ENCODE measurements around the gene FTCDNL1. TPM values are rescaled to one million over a fixed set of nuclear protein-coding genes. Genes with fewer than 3 reads are reported as not detected.

Gene FTCDNL1
- polyA plus RNA-seq, 3 donors = 2.4 to 7.3 (median 4.1) TPM

DNA sequence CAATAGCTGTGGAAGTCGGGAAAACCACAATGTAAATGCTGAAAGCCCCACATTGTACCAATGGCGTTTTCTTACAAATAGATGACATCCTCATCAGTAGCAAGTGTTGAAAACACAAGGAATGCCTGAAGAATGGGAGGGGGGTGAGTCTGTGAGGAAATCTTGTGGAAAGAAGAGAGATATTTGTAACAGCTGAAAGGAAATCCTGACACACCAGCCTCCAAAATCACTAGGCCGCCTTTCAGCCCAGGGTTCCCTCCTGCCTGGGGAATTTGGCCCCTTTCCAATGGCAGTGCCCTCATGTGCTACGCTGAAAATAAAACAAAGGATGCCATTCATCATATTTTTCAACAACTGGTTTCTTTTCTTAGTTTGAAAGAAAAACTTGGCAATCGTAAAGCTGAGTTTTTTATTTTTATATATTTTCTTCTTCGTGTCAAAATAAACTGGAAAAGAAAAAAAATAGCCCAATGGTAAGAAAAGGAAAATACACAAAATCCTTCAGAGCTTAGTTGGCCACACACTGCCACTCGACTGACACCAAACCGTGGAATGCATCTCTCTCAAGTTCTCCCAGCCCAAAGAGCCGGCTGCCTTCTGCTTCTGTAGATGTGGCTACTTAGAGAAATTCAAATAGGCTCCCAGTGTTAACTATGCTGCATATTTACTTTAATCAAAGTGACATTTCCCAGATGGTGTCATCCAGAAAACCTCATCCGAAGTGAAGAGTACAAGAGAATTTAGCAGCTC lies 52.0 kb downstream of the FTCDNL1 start:
- no peaks in the 10 kb centered on the region for H3K79me2 ChIP-seq (ENCODE audit: insufficient read depth, low read length)
- TF ChIP-seq, protein P1, sequence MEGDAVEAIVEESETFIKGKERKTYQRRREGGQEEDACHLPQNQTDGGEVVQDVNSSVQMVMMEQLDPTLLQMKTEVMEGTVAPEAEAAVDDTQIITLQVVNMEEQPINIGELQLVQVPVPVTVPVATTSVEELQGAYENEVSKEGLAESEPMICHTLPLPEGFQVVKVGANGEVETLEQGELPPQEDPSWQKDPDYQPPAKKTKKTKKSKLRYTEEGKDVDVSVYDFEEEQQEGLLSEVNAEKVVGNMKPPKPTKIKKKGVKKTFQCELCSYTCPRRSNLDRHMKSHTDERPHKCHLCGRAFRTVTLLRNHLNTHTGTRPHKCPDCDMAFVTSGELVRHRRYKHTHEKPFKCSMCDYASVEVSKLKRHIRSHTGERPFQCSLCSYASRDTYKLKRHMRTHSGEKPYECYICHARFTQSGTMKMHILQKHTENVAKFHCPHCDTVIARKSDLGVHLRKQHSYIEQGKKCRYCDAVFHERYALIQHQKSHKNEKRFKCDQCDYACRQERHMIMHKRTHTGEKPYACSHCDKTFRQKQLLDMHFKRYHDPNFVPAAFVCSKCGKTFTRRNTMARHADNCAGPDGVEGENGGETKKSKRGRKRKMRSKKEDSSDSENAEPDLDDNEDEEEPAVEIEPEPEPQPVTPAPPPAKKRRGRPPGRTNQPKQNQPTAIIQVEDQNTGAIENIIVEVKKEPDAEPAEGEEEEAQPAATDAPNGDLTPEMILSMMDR (IDR thresholded peaks at IDR 0.05) = no peak
- no peaks in the 10 kb centered on the region for H4K20me1 ChIP-seq (ENCODE audit: insufficient read depth, low read length)
- no peak overlapping the region for H2AFZ ChIP-seq (ENCODE audit: insufficient read depth, low read depth, low read length, poor library complexity, severe bottlenecking)
- no peak overlapping the region for H3K27ac Mint-ChIP-seq
- H3K36me3 Mint-ChIP-seq = no peaks in the 10 kb centered on the region
- no peak for DNase-seq
- H3K27me3 Mint-ChIP-seq (ENCODE audit: low read depth in 3 of 3) = peaks cover 0 to 2% (median 0%) of the 10 kb centered on the region in 3 donors
- no peaks in the 10 kb centered on the region for H3K4me1 Mint-ChIP-seq
- H3K27me3 ChIP-seq (ENCODE audit: control insufficient read depth in 2 of 2, insufficient read depth in 2 of 2, low read length in 2 of 2) = no peaks in the 10 kb centered on the region
- no peaks in the 10 kb centered on the region for H3K36me3 ChIP-seq (replicated peaks in 1 of 2; ENCODE audit: control insufficient read depth in 1 of 2, insufficient read depth in 2 of 2, low read length in 2 of 2)
- H3K4me1 ChIP-seq (ENCODE audit: control insufficient read depth in 1 of 2, insufficient read depth in 2 of 2, low read length in 2 of 2) = no peaks in the 10 kb centered on the region
- H3K27ac ChIP-seq (ENCODE audit: low read depth in 1 of 2, low read length in 2 of 2) = no peak overlapping the region
- no peak overlapping the region for H3K9ac ChIP-seq (ENCODE audit: insufficient read depth, low read length, poor library complexity, severe bottlenecking)
- no peak overlapping the region for H3K4me3 Mint-ChIP-seq
- H3K4me3 ChIP-seq (replicated peaks in 1 of 3; ENCODE audit: low read depth in 2 of 3, low read length in 3 of 3) = no peak overlapping the region
- 63% methylated on average over 3 of the region's 10 CpGs for WGBS (ENCODE audit: insufficient coverage)
- no peak overlapping the region for H3K4me2 ChIP-seq (replicated peaks; ENCODE audit: extremely low read depth, low read length, poor library complexity, severe bottlenecking)
- no peaks in the 10 kb centered on the region for H3K9me3 ChIP-seq (replicated peaks in 1 of 2; ENCODE audit: control insufficient read depth in 1 of 2, insufficient read depth in 1 of 2, low read length in 2 of 2)
- H3K9me3 Mint-ChIP-seq = no peaks in the 10 kb centered on the region
- intact Hi-C loops (cut with micrococcal nuclease) = no loop called here

- Histone ChIP-seq H3K79me2 (ENCODE audit: insufficient read depth, low read length) (no peaks in the 10 kb centered on the region), H3K4me1 (ENCODE audit: control insufficient read depth in 1 of 2, insufficient read depth in 2 of 2, low read length in 2 of 2) (no peaks in the 10 kb centered on the region), H3K4me3 (replicated peaks in 1 of 3; ENCODE audit: low read depth in 2 of 3, low read length in 3 of 3) (no peak overlapping the region), H3K9ac (ENCODE audit: insufficient read depth, low read length, poor library complexity, severe bottlenecking) (no peak overlapping the region), H3K36me3 (replicated peaks in 1 of 2; ENCODE audit: control insufficient read depth in 1 of 2, insufficient read depth in 2 of 2, low read length in 2 of 2) (no peaks in the 10 kb centered on the region), H2AFZ (ENCODE audit: insufficient read depth, low read depth, low read length, poor library complexity, severe bottlenecking) (no peak overlapping the region), H3K9me3 (replicated peaks in 1 of 2; ENCODE audit: control insufficient read depth in 1 of 2, insufficient read depth in 1 of 2, low read length in 2 of 2) (no peaks in the 10 kb centered on the region), H4K20me1 (ENCODE audit: insufficient read depth, low read length) (no peaks in the 10 kb centered on the region), H3K27me3 (ENCODE audit: control insufficient read depth in 2 of 2, insufficient read depth in 2 of 2, low read length in 2 of 2) (no peaks in the 10 kb centered on the region), H3K4me2 (replicated peaks; ENCODE audit: extremely low read depth, low read length, poor library complexity, severe bottlenecking) (no peak overlapping the region), H3K27ac (ENCODE audit: low read depth in 1 of 2, low read length in 2 of 2) (no peak overlapping the region)
- WGBS (ENCODE audit: insufficient coverage) = 75% methylated on average over 2 of the region's 4 CpGs
- Mint-ChIP-seq H3K36me3 (no peaks in the 10 kb centered on the region), H3K4me1 (no peaks in the 10 kb centered on the region), H3K4me3 (no peak overlapping the region), H3K9me3 (no peaks in the 10 kb centered on the region), H3K27ac (no peak overlapping the region), H3K27me3 (ENCODE audit: low read depth in 3 of 3) (no peaks in the 10 kb centered on the region)
- intact Hi-C loops (cut with micrococcal nuclease) = no loop called here
- TF ChIP-seq, protein P1 (IDR thresholded peaks at IDR 0.05) = no peak
- DNase-seq = no peak
Observed at GRCh38 chr2:199797431-199798403, 53.3 kb downstream of the FTCDNL1 start.

Measured in CD14-positive monocyte (primary cell).